ENCODE results near the gene POFUT2. TPM values are rescaled to one million over a fixed set of nuclear protein-coding genes. Genes with fewer than 3 reads are reported as not detected.

Gene POFUT2
- total RNA-seq: 8.6 and 9.0 TPM in 2 replicates

DNA sequence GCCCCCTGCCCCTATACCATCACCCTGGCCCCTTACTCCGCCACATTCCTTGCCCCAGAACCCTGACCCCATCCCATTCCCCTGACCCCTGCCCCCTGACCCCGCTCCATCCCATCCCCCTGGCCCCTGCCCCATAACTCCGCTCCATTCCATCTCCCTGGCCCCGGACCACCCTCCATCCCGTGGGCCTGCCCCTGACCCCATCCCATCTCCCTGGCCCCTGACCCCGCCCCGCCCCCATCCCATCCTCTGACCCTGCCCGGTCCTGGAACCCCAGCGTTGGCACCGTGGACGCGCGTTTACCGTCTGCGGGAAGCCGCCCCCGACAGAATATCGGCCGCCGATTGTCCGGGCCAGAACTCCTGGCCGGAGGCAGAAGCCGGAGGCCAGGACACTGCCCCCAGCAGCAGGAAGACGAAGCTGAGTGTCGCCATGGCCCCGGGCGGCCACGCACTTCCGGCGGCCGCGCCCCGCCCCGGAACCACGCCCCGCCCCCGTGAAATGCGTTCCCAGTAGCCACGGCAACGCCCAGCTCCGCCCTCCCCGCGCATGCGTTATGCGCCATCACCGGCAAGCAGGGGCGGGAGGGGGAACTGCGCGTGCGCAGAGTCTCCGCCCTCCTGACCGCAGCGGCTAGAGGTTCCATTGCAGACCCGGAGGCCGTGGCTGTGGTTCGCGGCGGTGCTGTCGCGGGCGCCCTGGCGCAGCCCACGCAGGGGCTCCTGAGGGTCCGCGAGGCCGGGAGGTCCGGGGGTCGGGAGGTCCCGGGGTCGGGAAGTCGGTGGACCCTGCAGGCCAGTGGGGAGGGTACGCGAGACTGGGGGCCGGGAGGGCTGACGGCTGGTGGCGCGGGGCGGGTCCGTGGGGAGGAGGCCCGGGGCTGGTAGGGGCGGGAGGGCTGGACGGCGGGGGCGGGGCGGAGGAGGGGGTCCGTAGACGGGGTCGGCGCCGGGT lies at the start of gene POFUT2:
Gene POFUT2, minus strand, starts transcription at position 458 of the 954 bp plus-strand sequence. Its CDS starts 24 bp downstream, at position 434.
- peak within 1 kb of the TSS; percentile 87 for H3K4me3 ChIP-seq (ENCODE audit: low read depth, low read length)
- FAIRE-seq: no peak

DNA sequence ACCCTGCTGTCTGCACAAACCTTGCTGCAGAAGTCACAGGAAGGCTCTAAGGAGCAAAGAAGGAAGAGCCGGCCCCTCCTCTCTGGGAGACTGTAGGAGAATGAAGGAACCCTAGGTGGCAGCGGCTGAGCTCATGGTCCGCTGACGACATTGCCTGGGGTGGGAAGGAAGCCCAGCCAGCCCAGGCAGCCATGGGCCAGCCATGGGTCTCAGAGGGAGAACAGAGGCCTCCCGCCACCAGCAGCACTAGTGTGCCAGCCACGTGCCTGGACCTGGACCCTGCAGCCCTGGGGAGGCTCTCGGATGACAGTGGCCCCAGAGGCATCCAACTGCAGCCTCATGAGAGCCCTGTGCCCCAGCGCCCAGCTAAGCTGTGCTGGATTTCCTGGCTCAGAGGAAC lies 49.2 kb upstream of the POFUT2 start:
- no peak for FAIRE-seq
- Histone ChIP-seq H3K36me3 (ENCODE audit: control insufficient read depth, insufficient read depth, low read length) (no peaks in the 10 kb centered on the region), H3K4me3 (ENCODE audit: low read depth, low read length) (no peak overlapping the region), H3K27me3 (ENCODE audit: control insufficient read depth, insufficient read depth, low read length) (no peaks in the 10 kb centered on the region)
- TF ChIP-seq, protein P1, sequence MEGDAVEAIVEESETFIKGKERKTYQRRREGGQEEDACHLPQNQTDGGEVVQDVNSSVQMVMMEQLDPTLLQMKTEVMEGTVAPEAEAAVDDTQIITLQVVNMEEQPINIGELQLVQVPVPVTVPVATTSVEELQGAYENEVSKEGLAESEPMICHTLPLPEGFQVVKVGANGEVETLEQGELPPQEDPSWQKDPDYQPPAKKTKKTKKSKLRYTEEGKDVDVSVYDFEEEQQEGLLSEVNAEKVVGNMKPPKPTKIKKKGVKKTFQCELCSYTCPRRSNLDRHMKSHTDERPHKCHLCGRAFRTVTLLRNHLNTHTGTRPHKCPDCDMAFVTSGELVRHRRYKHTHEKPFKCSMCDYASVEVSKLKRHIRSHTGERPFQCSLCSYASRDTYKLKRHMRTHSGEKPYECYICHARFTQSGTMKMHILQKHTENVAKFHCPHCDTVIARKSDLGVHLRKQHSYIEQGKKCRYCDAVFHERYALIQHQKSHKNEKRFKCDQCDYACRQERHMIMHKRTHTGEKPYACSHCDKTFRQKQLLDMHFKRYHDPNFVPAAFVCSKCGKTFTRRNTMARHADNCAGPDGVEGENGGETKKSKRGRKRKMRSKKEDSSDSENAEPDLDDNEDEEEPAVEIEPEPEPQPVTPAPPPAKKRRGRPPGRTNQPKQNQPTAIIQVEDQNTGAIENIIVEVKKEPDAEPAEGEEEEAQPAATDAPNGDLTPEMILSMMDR (IDR thresholded peaks at IDR 0.05; ENCODE audit: insufficient read depth, low read length, severe bottlenecking): no peak
- no peak for DNase-seq (ENCODE audit: low read depth)

More for the DNA sequence above, at the start of gene POFUT2:
- DNase-seq (ENCODE audit: low read depth): peak; percentile 82
- Histone ChIP-seq H3K27me3 (ENCODE audit: control insufficient read depth, insufficient read depth, low read length) (no peaks in the 10 kb centered on the region), H3K36me3 (ENCODE audit: control insufficient read depth, insufficient read depth, low read length) (peaks cover 15% of the 10 kb centered on the region)
- TF ChIP-seq, protein P1 (IDR thresholded peaks at IDR 0.05; ENCODE audit: insufficient read depth, low read length, severe bottlenecking): no peak

DNA sequence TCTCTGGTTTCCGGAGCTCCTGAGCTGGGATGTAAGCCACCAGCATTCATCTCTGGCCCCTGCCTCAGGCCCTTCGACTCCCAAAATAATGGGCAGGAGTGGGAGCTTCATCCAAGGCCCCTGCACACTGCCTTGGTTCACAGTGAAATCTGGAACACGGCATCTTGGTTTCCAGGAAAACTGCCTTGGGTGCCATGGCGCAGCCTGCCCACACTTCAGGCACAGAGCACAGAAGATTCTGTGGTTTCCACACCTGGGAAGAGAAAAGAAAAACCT lies 48.8 kb upstream of the POFUT2 start:
- no peaks in the 10 kb centered on the region for H3K27me3 ChIP-seq (ENCODE audit: control insufficient read depth, insufficient read depth, low read length)

DNA sequence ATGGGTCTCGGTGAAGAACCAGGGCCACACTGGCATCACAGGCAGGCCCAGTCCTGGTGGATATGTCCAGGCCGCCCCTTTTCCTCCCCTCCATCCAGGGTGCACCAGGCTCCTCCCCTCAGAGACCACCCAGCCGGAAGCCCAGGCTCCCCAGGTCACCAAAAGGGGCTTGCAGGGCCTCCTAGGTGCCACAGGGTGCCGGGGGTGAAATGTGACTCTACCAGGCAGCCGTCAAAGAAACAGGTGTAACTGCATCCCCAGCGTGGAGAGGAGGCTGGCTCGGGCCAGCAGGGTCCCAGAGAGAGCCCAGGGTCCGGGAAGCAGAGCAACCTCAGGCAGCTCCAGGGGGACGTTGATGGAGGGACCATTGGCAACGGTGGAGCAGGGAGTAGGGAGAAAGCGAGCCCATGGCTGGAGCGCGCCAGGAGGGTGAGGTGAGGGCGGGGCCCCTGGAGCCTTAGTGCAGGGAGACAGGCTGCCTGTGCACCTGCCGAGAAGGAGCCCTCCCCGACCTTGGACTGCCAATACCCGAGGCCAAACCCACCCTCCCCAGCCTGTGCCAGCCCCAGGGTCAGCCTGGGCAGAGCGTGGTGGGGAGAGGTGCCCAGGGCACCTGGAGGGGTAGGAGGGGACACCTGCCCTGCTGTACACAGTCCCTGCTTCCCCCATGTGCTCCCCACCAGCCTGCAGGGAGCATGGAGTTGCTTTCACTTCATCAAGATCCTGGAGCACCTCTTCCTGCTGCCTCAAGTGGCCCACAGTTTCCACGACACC lies 48.3 kb upstream of the POFUT2 start:
- DNase-seq (ENCODE audit: low read depth) (no peak), FAIRE-seq (no peak)
- Histone ChIP-seq H3K36me3 (ENCODE audit: control insufficient read depth, insufficient read depth, low read length) (no peaks in the 10 kb centered on the region), H3K4me3 (ENCODE audit: low read depth, low read length) (no peak overlapping the region), H3K27me3 (ENCODE audit: control insufficient read depth, insufficient read depth, low read length) (no peaks in the 10 kb centered on the region)
- TF ChIP-seq, protein P1 (IDR thresholded peaks at IDR 0.05; ENCODE audit: insufficient read depth, low read length, severe bottlenecking): no peak

More for the DNA sequence above, 48.8 kb upstream of the POFUT2 start:
- H3K36me3 ChIP-seq (ENCODE audit: control insufficient read depth, insufficient read depth, low read length): no peaks in the 10 kb centered on the region
- no peak overlapping the region for H3K4me3 ChIP-seq (ENCODE audit: low read depth, low read length)
- TF ChIP-seq, protein P1 (IDR thresholded peaks at IDR 0.05; ENCODE audit: insufficient read depth, low read length, severe bottlenecking): no peak
- FAIRE-seq (no peak), DNase-seq (ENCODE audit: low read depth) (no peak)

DNA sequence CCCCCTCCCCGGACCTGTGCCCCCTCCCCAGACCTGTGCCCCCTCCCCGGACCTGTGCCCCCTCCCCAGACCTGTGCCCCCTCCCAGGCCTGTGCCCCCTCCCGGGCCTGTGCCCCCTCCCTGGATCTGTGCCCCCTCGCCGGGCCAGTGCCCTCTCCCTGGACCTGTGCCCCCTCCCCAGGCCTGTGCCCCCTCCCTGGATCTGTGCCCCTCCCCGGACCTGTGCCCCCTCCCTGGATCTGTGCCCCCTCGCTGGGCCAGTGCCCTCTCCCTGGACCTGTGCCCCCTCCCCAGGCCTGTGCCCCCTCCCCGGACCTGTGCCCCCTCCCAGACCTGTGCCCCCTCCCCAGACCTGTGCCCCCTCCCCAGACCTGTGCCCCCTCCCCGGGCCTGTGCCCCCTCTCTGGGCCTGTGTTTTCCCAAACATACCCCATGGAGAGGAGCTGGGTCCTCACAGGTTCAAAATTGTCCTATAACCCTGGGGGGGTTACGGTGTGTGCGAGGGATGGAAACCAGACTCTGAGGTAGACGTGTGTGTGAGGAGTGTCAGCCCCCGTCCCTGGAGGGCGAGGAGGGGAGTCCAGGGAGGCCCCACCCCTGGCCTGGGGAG lies 47.6 kb upstream of the POFUT2 start:
- H3K27me3 ChIP-seq (ENCODE audit: control insufficient read depth, insufficient read depth, low read length): no peaks in the 10 kb centered on the region
- TF ChIP-seq, protein P1 (IDR thresholded peaks at IDR 0.05; ENCODE audit: insufficient read depth, low read length, severe bottlenecking): no peak
- DNase-seq (ENCODE audit: low read depth): no peak
- no peak overlapping the region for H3K4me3 ChIP-seq (ENCODE audit: low read depth, low read length)
- FAIRE-seq: no peak
- H3K36me3 ChIP-seq (ENCODE audit: control insufficient read depth, insufficient read depth, low read length): no peaks in the 10 kb centered on the region

Measured in bronchial epithelial cell (primary cell).